22Rv1 (cell line): ENCODE measurements around the gene CLDN14.

Experiments used
- H3K27ac ChIP-seq: fragments of 450-650 bp; 2 replicates; pipeline ENCODE4 v1.5.1; 2017
- CTCF ChIP-seq: fragments of 450-650 bp; IDR thresholded peaks from 2 replicates; pipeline ENCODE4 v1.5.1; 2017; ENCODE audit warnings: mild to moderate bottlenecking
- ZFX ChIP-seq: fragments of 450-650 bp; IDR thresholded peaks from 2 replicates; pipeline ENCODE4 v1.6.1; 2017; ENCODE audit warnings: antibody characterized with exemption, borderline replicate concordance

CLDN14 gene

DNA sequence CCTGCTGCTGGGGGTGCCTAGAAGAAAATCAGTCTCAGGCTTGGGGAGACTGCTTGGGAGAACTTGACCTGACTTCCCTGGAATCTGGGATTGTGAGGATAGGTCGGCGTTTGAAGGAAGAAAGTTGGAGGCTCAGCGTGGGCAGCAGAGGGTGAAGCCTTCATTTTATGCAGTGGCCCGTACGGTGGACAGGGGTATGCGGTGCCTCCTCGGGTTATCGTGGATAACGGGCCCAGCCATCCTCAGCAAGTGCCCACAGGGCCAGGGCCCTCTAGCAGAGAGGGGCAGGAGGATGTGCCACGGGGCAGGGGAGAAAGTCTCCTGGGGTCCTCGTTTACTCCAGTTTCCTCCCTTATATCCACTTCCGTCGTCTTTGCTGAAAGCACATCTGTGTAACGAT is 60.7 kb downstream of the CLDN14 start:
- no peak overlapping the region for H3K27ac ChIP-seq
- TF ChIP-seq CTCF = no peak
- no peak for TF ChIP-seq ZFX

GRCh38 chr21:36415375-36415774 is 64.5 kb downstream of the CLDN14 start:
- no peak overlapping the region for H3K27ac ChIP-seq
- TF ChIP-seq CTCF (no peak), ZFX (no peak)

DNA sequence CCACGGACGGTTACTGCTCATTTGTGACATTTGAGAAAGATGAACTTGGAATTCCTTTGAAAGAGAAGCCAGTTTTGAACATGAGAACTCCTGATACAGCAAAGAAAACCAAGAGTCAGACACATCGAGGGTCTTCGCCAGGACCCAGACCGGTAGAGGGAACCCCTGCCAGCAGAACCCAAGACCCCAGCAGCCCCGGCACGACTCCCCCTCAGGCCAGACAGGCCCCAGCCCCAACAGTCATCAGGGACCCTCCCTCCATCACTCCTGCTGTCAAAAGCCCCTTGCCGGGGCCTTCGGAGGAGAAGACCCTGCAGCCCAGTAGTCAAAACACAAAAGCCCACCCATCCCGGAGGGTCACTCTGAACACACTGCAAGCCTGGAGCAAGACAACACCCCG is 67.0 kb downstream of the CLDN14 start:
- H3K27ac ChIP-seq = no peak overlapping the region
- TF ChIP-seq CTCF = no peak
- no peak for TF ChIP-seq ZFX

- no peak overlapping the region for H3K27ac ChIP-seq
- TF ChIP-seq CTCF (no peak), ZFX (no peak)
Measured at GRCh38 chr21:36411301-36411700, 68.6 kb downstream of the CLDN14 start.
